HepG2 (cell line): ENCODE data around the gene SIX5. TPM values are rescaled to one million over a fixed set of nuclear protein-coding genes. Genes with fewer than 3 reads are reported as not detected.

ENCODE experiments used
- ATAD3A ChIP-seq: sonication (generic); formaldehyde crosslinking; IDR thresholded peaks from 2 replicates; pipeline ENCODE4 v1.4.0; 2020; ENCODE audit warnings: missing genetic modification reagents
- CC2D1A ChIP-seq: sonication (generic); formaldehyde crosslinking; IDR thresholded peaks from 2 replicates; pipeline ENCODE4 v1.8.1; 2023; ENCODE audit warnings: mild to moderate bottlenecking, missing genetic modification reagents
- CENPT ChIP-seq: sonication (generic); formaldehyde crosslinking; IDR thresholded peaks from 2 replicates; pipeline ENCODE4 v1.8.0; 2022; ENCODE audit warnings: low read depth, mild to moderate bottlenecking, moderate library complexity, missing genetic modification reagents
- E2F2 ChIP-seq: sonication (generic); formaldehyde crosslinking; IDR thresholded peaks from 2 replicates; pipeline ENCODE4 v1.4.0; 2020; ENCODE audit warnings: missing genetic modification reagents, borderline replicate concordance
- HINFP ChIP-seq: sonication (generic); formaldehyde crosslinking; IDR thresholded peaks from 2 replicates; pipeline ENCODE4 v1.4.0; 2020; ENCODE audit warnings: low read depth, mild to moderate bottlenecking, missing genetic modification reagents
- HOXA7 ChIP-seq: sonication (generic); formaldehyde crosslinking; IDR thresholded peaks from 2 replicates; pipeline ENCODE4 v1.8.1; 2022; ENCODE audit warnings: mild to moderate bottlenecking, missing genetic modification reagents, moderate library complexity
- PLRG1 ChIP-seq: fragments of 450-650 bp; conservative IDR thresholded peaks from 2 replicates; pipeline ENCODE4 v1.6.1; 2016
- REL ChIP-seq: sonication (generic); formaldehyde crosslinking; conservative IDR thresholded peaks from 2 replicates; pipeline ENCODE4 v1.8.0; 2022; ENCODE audit warnings: mild to moderate bottlenecking, missing genetic modification reagents, moderate library complexity
- TAF15 ChIP-seq: fragments of 200-400 bp; formaldehyde crosslinking; IDR thresholded peaks from one replicate; pipeline ENCODE4 v1.6.1; 2018; ENCODE audit warnings: mild to moderate bottlenecking, low read depth, low read length; ENCODE audit not compliant: poor library complexity, severe bottlenecking
- TSC22D2 ChIP-seq: sonication (generic); formaldehyde crosslinking; IDR thresholded peaks from 2 replicates; pipeline ENCODE4 v1.5.1; 2020; ENCODE audit warnings: missing genetic modification reagents, mild to moderate bottlenecking, borderline replicate concordance
- ZBED4 ChIP-seq: sonication (generic); formaldehyde crosslinking; IDR thresholded peaks from 2 replicates; pipeline ENCODE4 v1.4.0; 2020; ENCODE audit warnings: missing genetic modification reagents, borderline replicate concordance
- ZBTB34 ChIP-seq: sonication (generic); formaldehyde crosslinking; IDR thresholded peaks from 2 replicates; pipeline ENCODE4 v1.8.0; 2022; ENCODE audit warnings: mild to moderate bottlenecking, missing genetic modification reagents
- ZNF235 ChIP-seq: sonication (generic); formaldehyde crosslinking; IDR thresholded peaks from 2 replicates; pipeline ENCODE4 v1.8.1; 2023; ENCODE audit warnings: mild to moderate bottlenecking, missing genetic modification reagents, borderline replicate concordance
- ZNF329 ChIP-seq: sonication (generic); formaldehyde crosslinking; IDR thresholded peaks from 2 replicates; pipeline ENCODE4 v1.9.0; 2021; ENCODE audit warnings: low read depth, mild to moderate bottlenecking, missing genetic modification reagents
- ZNF564 ChIP-seq: sonication (generic); formaldehyde crosslinking; IDR thresholded peaks from 2 replicates; pipeline ENCODE4 v1.8.1; 2023; ENCODE audit warnings: mild to moderate bottlenecking, missing genetic modification reagents
- ZNF574 ChIP-seq: sonication (generic); formaldehyde crosslinking; IDR thresholded peaks from 2 replicates; pipeline ENCODE4 v1.4.0; 2020; ENCODE audit warnings: missing genetic modification reagents
- ZNF773 ChIP-seq: sonication (generic); formaldehyde crosslinking; IDR thresholded peaks from 2 replicates; pipeline ENCODE4 v1.4.0; 2020; ENCODE audit warnings: missing genetic modification reagents, borderline replicate concordance
- ZNF879 ChIP-seq: sonication (generic); formaldehyde crosslinking; IDR thresholded peaks from 2 replicates; pipeline ENCODE4 v1.8.1; 2023; ENCODE audit warnings: missing genetic modification reagents
- polyA plus RNA-seq, 8 experiments: library from polyadenylated mRNA; depleted of rRNA in 3 of 8; stranded (reverse) in 7 of 8; unstranded in 1 of 8; fragments of >200 nt; fragmentation: Illumina TruSeq in 4 of 8; extraction: Trizol in 4 of 8; gene quantifications; 2 replicates each; pipeline versions ENCODE4 v1.2.1 to v1.2.3, GENCODE V29; 2011 to 2016; ENCODE audit warnings: low read depth in 4 of 8, missing spikeins in 1 of 8, mixed read lengths in 1 of 8; ENCODE audit not compliant: insufficient read depth in 1 of 8
- total RNA-seq, 5 experiments: library from RNA; depleted of rRNA; stranded (reverse); fragments of >200 nt; fragmentation: Illumina TruSeq; extraction: Trizol; gene quantifications; 2 replicates each; pipeline ENCODE4 v1.2.3, GENCODE V29; 2016; ENCODE audit warnings: low read depth in 1 of 5

SIX5 gene
- total and polyA plus RNA-seq, 2 of the 13 experiments (the other 11 are each of a cell fraction or from before 2014, with no cell fraction given) = 7.7 to 10.5 TPM

- TF ChIP-seq HINFP (CRISPR knock-in tag) (no peak), ATAD3A (CRISPR knock-in tag) (no peak), ZNF564 (CRISPR knock-in tag) (peak; percentile 46; the same call in 1 of the 2 replicates), HOXA7 (CRISPR knock-in tag) (no peak), ZNF574 (CRISPR knock-in tag) (peak; percentile 45; the same call in 1 of the 2 replicates), ZNF773 (no peak), E2F2 (peak; percentile 87; the same call in 1 of the 2 replicates), TAF15 (no peak), CENPT (CRISPR knock-in tag) (no peak), ZBTB34 (no peak), ZNF235 (CRISPR knock-in tag) (no peak), CC2D1A (CRISPR knock-in tag) (no peak), PLRG1 (no peak), TSC22D2 (peak; percentile 38; the same call in 1 of the 2 replicates), ZBED4 (CRISPR knock-in tag) (no peak), ZNF879 (CRISPR knock-in tag) (no peak), ZNF329 (CRISPR knock-in tag) (no peak), REL (CRISPR knock-in tag) (no peak)
Observed at GRCh38 chr19:45767881-45768654, 984 bp downstream of the SIX5 start (continued).
